K562 (cell line): ENCODE results near the gene CYP2W1. TPM values are rescaled to one million over a fixed set of nuclear protein-coding genes. Genes with fewer than 3 reads are reported as not detected.

Source experiments
- ATAC-seq: fragments of 200-7000 bp; cut with Tn5 transposase; 3 replicates; pipeline ENCODE4 v1.9.1; 2020; ENCODE audit warnings: moderate library complexity
- BruUV-seq: library from RNA; stranded (reverse); fragments of 400-500 nt; replicated peaks from 2 replicates; lab custom pipeline; 2021; lab: Mats Ljungman, UMichigan
- CTCF ChIA-PET: fragments of 300-600 bp; formaldehyde crosslinking; extraction: SDS; loops from one replicate; lab custom pipeline; 2021; ENCODE audit warnings: low intra/inter-chr PET ratio; lab: Yijun Ruan, JAX
- POLR2A ChIA-PET: fragments of 300-600, 350-650 bp; sonication (Branson Sonifier 250); formaldehyde crosslinking; extraction: SDS; loops from one replicate; lab custom pipeline; 2021; ENCODE audit warnings: antibody characterized with exemption, inconsistent platforms; lab: Yijun Ruan, JAX
- DNase-seq, 4 experiments: peaks; one replicate each; pipeline versions ENCODE4 v3.0.0 to v3.0.0-alpha.2; 2011 to 2018; ENCODE audit warnings: low spot score in 3 of 4, mixed read lengths in 3 of 4; ENCODE audit errors: extremely low read depth in 1 of 4
- FAIRE-seq: peaks from 2 replicates; lab custom pipeline; 2011; peaks lifted over from hg19 to GRCh38; lab: Jason Lieb, UNC
- H2AFZ ChIP-seq: 2 replicates; pipeline ENCODE4 v1.6.0; 2011; ENCODE audit warnings: low read depth, low read length, control low read depth, inconsistent platforms
- H3K27ac ChIP-seq: fragments of 200-600 bp; 3 replicates; pipeline ENCODE4 v1.8.0; 2011; ENCODE audit warnings: low read depth, mild to moderate bottlenecking, control low read depth, inconsistent platforms, low read length, moderate library complexity, mixed read lengths; ENCODE audit errors: extremely low read depth
- H3K27me3 ChIP-seq, 2 experiments: fragments of 300-600 bp in 1 of 2; 2 replicates in 1 of 2; 3 replicates in 1 of 2; pipeline versions ENCODE4 v1.6.0 to v1.8.0; 2011; ENCODE audit warnings: inconsistent platforms in 2 of 2, low read length in 2 of 2, mild to moderate bottlenecking in 1 of 2, mixed read lengths in 1 of 2, moderate library complexity in 1 of 2; ENCODE audit not compliant: control insufficient read depth in 2 of 2, insufficient read depth in 2 of 2
- H3K36me3 ChIP-seq: fragments of 300-600 bp; 3 replicates; pipeline ENCODE4 v1.8.0; 2011; ENCODE audit warnings: mild to moderate bottlenecking, low read length, inconsistent platforms; ENCODE audit not compliant: control insufficient read depth, insufficient read depth
- H3K4me1 ChIP-seq, 2 experiments: fragments of 200-600 bp in 1 of 2; replicated peaks in 1 of 2; 2 replicates in 1 of 2; 3 replicates in 1 of 2; pipeline versions ENCODE4 v1.5.1 to v1.8.0; 2011; ENCODE audit warnings: inconsistent platforms in 2 of 2, low read length in 2 of 2, mild to moderate bottlenecking in 1 of 2, mixed read lengths in 1 of 2, moderate library complexity in 1 of 2; ENCODE audit not compliant: control insufficient read depth in 2 of 2, insufficient read depth in 2 of 2
- H3K4me2 ChIP-seq: 2 replicates; pipeline ENCODE4 v1.6.1; 2011; ENCODE audit warnings: low read length, control low read depth, inconsistent platforms, mixed read lengths; ENCODE audit not compliant: insufficient read depth
- H3K4me3 ChIP-seq: fragments of 200-600 bp; sonication (generic), shearing (Covaris generic); 2 replicates; pipeline ENCODE4 v1.5.1; 2016; ENCODE audit warnings: control low read depth, inconsistent platforms
- H3K79me2 ChIP-seq: fragments of 200-600 bp; 3 replicates; pipeline ENCODE4 v1.8.0; 2011; ENCODE audit warnings: low read length, inconsistent platforms; ENCODE audit not compliant: control insufficient read depth, insufficient read depth
- H3K9ac ChIP-seq, 2 experiments: 2 replicates each; pipeline versions ENCODE4 v1.6.0 to v1.6.1; 2011; ENCODE audit warnings: low read depth in 2 of 2, low read length in 2 of 2, control low read depth in 1 of 2, inconsistent platforms in 1 of 2, mild to moderate bottlenecking in 1 of 2, mixed read lengths in 1 of 2; ENCODE audit not compliant: insufficient read depth in 1 of 2
- H3K9me1 ChIP-seq: one replicate; pipeline ENCODE4 v1.6.0; 2011; ENCODE audit warnings: inconsistent platforms, mild to moderate bottlenecking, low read length, moderate library complexity; ENCODE audit not compliant: control insufficient read depth, insufficient read depth
- H3K9me3 ChIP-seq: replicated peaks from 2 replicates; pipeline ENCODE4 v1.5.1; 2011; ENCODE audit warnings: low read depth, low read length, inconsistent platforms; ENCODE audit not compliant: control insufficient read depth, insufficient read depth
- H4K20me1 ChIP-seq: replicated peaks from 2 replicates; pipeline ENCODE4 v1.6.1; 2011; ENCODE audit warnings: low read length, inconsistent platforms, mixed read lengths; ENCODE audit not compliant: control insufficient read depth, insufficient read depth
- BCOR ChIP-seq: fragments of 450-650 bp; IDR thresholded peaks from 2 replicates; pipeline ENCODE4 v1.6.1; 2016
- FOXA1 ChIP-seq: fragments of 450-650 bp; IDR thresholded peaks from 2 replicates; pipeline ENCODE4 v1.6.1; 2016; ENCODE audit warnings: mild to moderate bottlenecking, borderline replicate concordance
- MTF1 ChIP-seq: fragments of 250-450 bp; sonication (Bioruptor Pico); IDR thresholded peaks from 2 replicates; pipeline ENCODE4 v1.9.0; 2021; ENCODE audit warnings: moderate library complexity, mild to moderate bottlenecking, inconsistent platforms, borderline replicate concordance
- NR2C2 ChIP-seq, 2 experiments: fragments of 200-800 bp in 1 of 2; sonication (Bioruptor generic) in 1 of 2; sonication (generic) in 1 of 2; formaldehyde crosslinking in 1 of 2; IDR thresholded peaks; 2 replicates each; pipeline versions ENCODE4 v1.6.1 to v1.8.0; 2016 to 2022; ENCODE audit warnings: mild to moderate bottlenecking in 1 of 2, missing compliant biosample characterization in 1 of 2, missing genetic modification characterization in 1 of 2, missing genetic modification reagents in 1 of 2
- POLR2G ChIP-seq: fragments of 200-400 bp; formaldehyde crosslinking; IDR thresholded peaks from 2 replicates; pipeline ENCODE4 v1.6.1; 2017; ENCODE audit warnings: low read depth, mild to moderate bottlenecking, antibody characterized with exemption, low read length, moderate library complexity
- PRPF4 ChIP-seq: fragments of 200-400 bp; formaldehyde crosslinking; IDR thresholded peaks from one replicate; pipeline ENCODE4 v1.6.1; 2017; ENCODE audit warnings: low read length, low read depth, mild to moderate bottlenecking; ENCODE audit not compliant: insufficient read depth, poor library complexity, severe bottlenecking
- YY1 ChIP-seq, 3 experiments: IDR thresholded peaks; 2 replicates each; pipeline ENCODE4 v1.6.1; 2011; ENCODE audit warnings: low read length in 2 of 3, mild to moderate bottlenecking in 2 of 3, moderate library complexity in 2 of 3, borderline replicate concordance in 1 of 3, control low read depth in 1 of 3, low read depth in 1 of 3; ENCODE audit not compliant: insufficient read depth in 3 of 3, insufficient replicate concordance in 2 of 3, control insufficient read depth in 1 of 3, insufficient read length in 1 of 3; ENCODE audit errors: extremely low read depth in 1 of 3
- ZBTB17 ChIP-seq: fragments of 450-650 bp; formaldehyde crosslinking; IDR thresholded peaks from 2 replicates; pipeline ENCODE4 v1.4.0; 2020; ENCODE audit warnings: mild to moderate bottlenecking
- ZNF217 ChIP-seq: sonication (generic); formaldehyde crosslinking; IDR thresholded peaks from 2 replicates; pipeline ENCODE4 v1.8.0; 2022; ENCODE audit warnings: mild to moderate bottlenecking, missing genetic modification reagents
- ZNF518B ChIP-seq: fragments of 250-450 bp; sonication (Bioruptor Pico); IDR thresholded peaks from 2 replicates; pipeline ENCODE4 v1.5.0; 2021; ENCODE audit warnings: mild to moderate bottlenecking, moderate library complexity
- WGBS: fragments of 100-300 bp; shearing (Covaris generic); methylation state at CpG from one replicate; pipeline ENCODE4 v1.1.6; 2016; ENCODE audit warnings: low coverage, mixed read lengths; ENCODE audit not compliant: insufficient coverage; ENCODE audit errors: missing lambda C conversion rate; 5-methylcytosine and 5-hydroxymethylcytosine counted together
- in situ Hi-C: fragments of 300-500 bp; cut with MboI; formaldehyde crosslinking; loops from 4 replicates; pipeline ENCODE4 v1.15.0; 2018; ENCODE audit warnings: inconsistent platforms, mixed read lengths
- intact Hi-C: fragments of 100-400 bp; cut with micrococcal nuclease; formaldehyde crosslinking; loops from 2 replicates; pipeline ENCODE4 v1.14.2; 2022
- polyA plus RNA-seq, 8 experiments: library from polyadenylated mRNA; depleted of rRNA in 4 of 8; stranded (reverse) in 5 of 8; unstranded in 3 of 8; fragments of >200 nt; fragmentation: Nextera tagmentation in 2 of 8; fragmentation: Illumina TruSeq in 1 of 8; extraction: Ambion mirVana in 2 of 8; extraction: Trizol in 1 of 8; gene quantifications; 2 replicates each; pipeline versions ENCODE4 v1.2.1 to v1.2.3, GENCODE V29; 2011 to 2014; ENCODE audit warnings: inconsistent platforms in 1 of 8, missing spikeins in 1 of 8
- total RNA-seq, 7 experiments: library from RNA; depleted of rRNA in 6 of 7; stranded (reverse); fragments of >200 nt in 6 of 7; fragmentation: Illumina TruSeq in 2 of 7; extraction: Trizol in 2 of 7; gene quantifications; 2 replicates each; pipeline versions ENCODE4 v1.2.1 to v1.2.3, GENCODE V29; 2011 to 2021; ENCODE audit warnings: low replicate concordance in 1 of 7

CYP2W1 gene
- total and polyA plus RNA-seq, 9 of the 15 experiments (the other 6 are each of a cell fraction or from before 2014, with no cell fraction given), result not detected

DNA sequence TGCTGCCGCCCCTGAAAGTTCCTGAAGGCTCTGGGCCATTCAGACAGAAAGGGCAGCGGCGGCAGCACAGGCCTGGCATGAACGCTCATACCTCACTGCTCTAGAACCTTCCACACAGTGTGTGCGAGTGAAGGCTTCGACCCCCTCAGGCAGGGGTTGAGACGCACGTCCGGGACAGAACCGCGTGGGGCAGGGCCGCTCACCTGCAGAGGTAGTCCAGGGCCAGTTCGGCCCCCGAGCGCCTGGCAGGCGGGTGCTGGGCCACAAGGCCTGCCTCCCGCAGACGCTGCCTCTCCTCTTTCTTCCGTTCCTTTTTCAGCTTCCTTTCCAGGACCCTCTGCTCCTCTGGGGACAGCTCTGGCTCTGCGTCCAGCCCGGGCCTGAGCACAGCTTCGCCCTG lies 26.8 kb downstream of the CYP2W1 start:
- no TSS peak for BruUV-seq
- in situ Hi-C loops (no loop called here), intact Hi-C loops (no loop called here)
- H3K27me3 ChIP-seq, result no peaks in the 10 kb centered on the region
- POLR2A ChIA-PET, result no interaction called here
- no peak for DNase-seq
- peaks cover 7% of the 10 kb centered on the region for H4K20me1 ChIP-seq
- ATAC-seq, result no peak
- CTCF ChIA-PET, result no interaction called here
- H3K27ac ChIP-seq, result no peak overlapping the region
- TF ChIP-seq POLR2G (0 out of 2 replicates have a peak, but pooled peaks have one; percentile 2), BCOR (no peak), YY1 (IDR thresholded peaks at IDR 0.05; ENCODE audit: borderline replicate concordance in 1 of 3, control insufficient read depth in 1 of 3, extremely low read depth in 1 of 3, insufficient read depth in 3 of 3, insufficient read length in 1 of 3, insufficient replicate concordance in 2 of 3, low read depth in 1 of 3, low read length in 2 of 3) (no peak), MTF1 (CRISPR knock-in tag) (no peak), PRPF4 (no peak)
- TF ChIP-seq, all 486 proteins: peak for 1
- Histone ChIP-seq H3K4me2 (no peak overlapping the region), H3K9me1 (no peaks in the 10 kb centered on the region), H3K36me3 (peaks cover 19% of the 10 kb centered on the region; the same call in 2 of the 3 replicates), H3K9me3 (no peaks in the 10 kb centered on the region), H3K4me3 (no peak overlapping the region), H3K79me2 (peaks cover 17% of the 10 kb centered on the region), H3K4me1 (peaks cover 0 to 62% of the 10 kb centered on the region in 2 experiments; a peak in 2 of 5 replicates), H3K9ac (no peak overlapping the region), H2AFZ (no peak overlapping the region)
- no peak for FAIRE-seq
- WGBS, result 99% methylated on average over 17 of the region's 22 CpGs

DNA sequence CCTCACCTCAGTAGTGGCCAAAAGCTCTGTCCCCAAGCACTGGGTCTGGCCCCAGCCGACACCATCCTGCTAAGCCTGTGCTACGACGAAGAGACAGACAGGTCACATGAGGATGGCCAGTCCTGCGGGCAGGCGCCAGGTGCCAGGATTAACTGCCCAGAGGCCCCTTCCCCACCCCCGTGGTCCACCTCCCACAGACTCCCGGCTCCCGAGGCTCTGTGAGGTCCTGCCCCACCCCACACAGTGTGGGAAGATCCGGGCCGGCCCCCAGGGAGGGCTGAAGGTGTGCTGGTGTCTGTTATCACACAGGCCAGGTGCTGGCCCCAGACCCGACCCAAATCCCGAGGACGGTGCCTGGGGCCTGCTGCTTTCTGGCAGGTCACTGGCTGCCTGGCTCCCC lies 27.2 kb downstream of the CYP2W1 start:
- Histone ChIP-seq H3K9me3 (no peaks in the 10 kb centered on the region), H3K27me3 (no peaks in the 10 kb centered on the region), H3K9me1 (no peaks in the 10 kb centered on the region), H3K4me2 (no peak overlapping the region), H3K9ac (no peak overlapping the region), H3K4me1 (peaks cover 0 to 67% of the 10 kb centered on the region in 2 experiments; a peak in 2 of 5 replicates), H3K79me2 (peaks cover 19% of the 10 kb centered on the region), H3K36me3 (peaks cover 19% of the 10 kb centered on the region; the same call in 2 of the 3 replicates), H3K27ac (no peak overlapping the region), H2AFZ (no peak overlapping the region), H4K20me1 (peaks cover 7% of the 10 kb centered on the region), H3K4me3 (no peak overlapping the region)
- no TSS peak for BruUV-seq
- in situ Hi-C loops, result no loop called here
- intact Hi-C loops, result no loop called here
- ChIA-PET POLR2A (no interaction called here), CTCF (no interaction called here)
- no peak for FAIRE-seq
- ATAC-seq, result no peak
- WGBS, result 90% methylated on average over 6 of the region's 13 CpGs
- DNase-seq, result no peak
- TF ChIP-seq POLR2G (peak; percentile 23; the same call in 1 of the 2 replicates), NR2C2 (CRISPR knock-in tag; IDR thresholded peaks at IDR 0.05) (no peak), NR2C2 (tag; IDR thresholded peaks at IDR 0.05) (no peak), ZBTB17 (CRISPR knock-in tag) (no peak), FOXA1 (no peak), ZNF217 (CRISPR knock-in tag) (no peak), ZNF518B (no peak)
